ENCODE measurements around the gene WDR7. TPM values are rescaled to one million over a fixed set of nuclear protein-coding genes. Genes with fewer than 3 reads are reported as not detected.

WDR7 gene
- total RNA-seq, 1 donor from 2014 or later: 8.2 TPM

GRCh38 chr18:56662502-56662901, 11.3 kb downstream of the WDR7 start:
- no peak for TF ChIP-seq CTCF (conservative IDR thresholded peaks at IDR 0.05; ENCODE audit: low read depth, low read length)
- no peak for DNase-seq (ENCODE audit: low read depth)
- H3K4me3 ChIP-seq (ENCODE audit: low read depth, low read length): no peak overlapping the region

- DNase-seq (ENCODE audit: low read depth): no peak
- TF ChIP-seq CTCF (conservative IDR thresholded peaks at IDR 0.05; ENCODE audit: low read depth, low read length): no peak
- H3K4me3 ChIP-seq (ENCODE audit: low read depth, low read length): no peak overlapping the region
Measured at GRCh38 chr18:56662902-56663301, 11.7 kb downstream of the WDR7 start.

- TF ChIP-seq CTCF (conservative IDR thresholded peaks at IDR 0.05; ENCODE audit: low read depth, low read length): no peak
- H3K4me3 ChIP-seq (ENCODE audit: low read depth, low read length): no peak overlapping the region
- no peak for DNase-seq (ENCODE audit: low read depth)
Measured at GRCh38 chr18:56672391-56672790, 21.2 kb downstream of the WDR7 start.

- no peak for TF ChIP-seq CTCF (conservative IDR thresholded peaks at IDR 0.05; ENCODE audit: low read depth, low read length)
- H3K4me3 ChIP-seq (ENCODE audit: low read depth, low read length): no peak overlapping the region
Measured at GRCh38 chr18:56672981-56673380, 21.8 kb downstream of the WDR7 start.

GRCh38 chr18:56676639-56677038, 25.5 kb downstream of the WDR7 start:
- DNase-seq (ENCODE audit: low read depth): no peak
- no peak overlapping the region for H3K4me3 ChIP-seq (ENCODE audit: low read depth, low read length)
- TF ChIP-seq CTCF (conservative IDR thresholded peaks at IDR 0.05; ENCODE audit: low read depth, low read length): no peak

More at GRCh38 chr18:56672981-56673380, 21.8 kb downstream of the WDR7 start:
- DNase-seq (ENCODE audit: low read depth): no peak

- H3K4me3 ChIP-seq (ENCODE audit: low read depth, low read length): no peak overlapping the region
- no peak for DNase-seq (ENCODE audit: low read depth)
- no peak for TF ChIP-seq CTCF (conservative IDR thresholded peaks at IDR 0.05; ENCODE audit: low read depth, low read length)
Measured at GRCh38 chr18:56678836-56679565, 27.8 kb downstream of the WDR7 start.

GRCh38 chr18:56684277-56684676, 33.1 kb downstream of the WDR7 start:
- no peak overlapping the region for H3K4me3 ChIP-seq (ENCODE audit: low read depth, low read length)
- TF ChIP-seq CTCF (conservative IDR thresholded peaks at IDR 0.05; ENCODE audit: low read depth, low read length): no peak
- no peak for DNase-seq (ENCODE audit: low read depth)
